Epithelial cell of proximal tubule (primary cell): ENCODE measurements around the gene AP3B1. TPM values are rescaled to one million over a fixed set of nuclear protein-coding genes. Genes with fewer than 3 reads are reported as not detected.
"Not testable (repeated sequence)": the region's sequence is repeated elsewhere in the genome, so short reads cannot be mapped to it uniquely, and the experiment has no call there.

ENCODE experiments used
- DNase-seq: peaks from one replicate; pipeline ENCODE4 v3.0.0-alpha.2; 2011; ENCODE audit warnings: low read depth
- H3K4me3 ChIP-seq: 2 replicates; pipeline ENCODE4 v1.5.1; 2011; ENCODE audit warnings: low read depth, mild to moderate bottlenecking, low read length
- CTCF ChIP-seq: conservative IDR thresholded peaks from 2 replicates; pipeline ENCODE4 v1.5.1; 2012; ENCODE audit warnings: low read depth, mild to moderate bottlenecking, low read length
- total RNA-seq: library from RNA; depleted of rRNA; stranded (reverse); fragments of >200 nt; gene quantifications from 2 replicates; pipeline ENCODE4 v1.2.3, GENCODE V29; 2015

AP3B1 gene
- total RNA-seq, 1 donor from 2014 or later: 47.1 TPM

GRCh38 chr5:78190402-78190801 is 104.1 kb downstream of the AP3B1 start:
- DNase-seq: no peak
- no peak overlapping the region for H3K4me3 ChIP-seq
- no peak for TF ChIP-seq CTCF

DNA sequence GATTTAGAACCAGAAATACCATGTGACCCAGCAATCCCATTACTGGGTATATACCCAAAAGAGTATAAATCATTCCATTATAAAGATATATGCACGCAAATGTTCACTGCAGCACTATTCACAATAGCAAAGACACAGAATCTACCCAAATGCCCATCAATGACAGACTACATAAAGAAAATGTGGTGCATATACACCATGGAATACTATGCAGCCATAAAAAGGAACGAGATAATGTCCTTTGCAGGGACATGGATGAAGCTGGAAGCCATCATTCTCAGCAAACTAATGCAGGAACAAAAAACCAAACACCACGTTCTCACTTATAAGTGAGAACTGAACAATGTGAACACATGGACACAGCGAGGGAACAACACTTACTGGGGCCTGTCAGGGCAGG is 105.8 kb downstream of the AP3B1 start:
- not testable (repeated sequence) for DNase-seq

DNA sequence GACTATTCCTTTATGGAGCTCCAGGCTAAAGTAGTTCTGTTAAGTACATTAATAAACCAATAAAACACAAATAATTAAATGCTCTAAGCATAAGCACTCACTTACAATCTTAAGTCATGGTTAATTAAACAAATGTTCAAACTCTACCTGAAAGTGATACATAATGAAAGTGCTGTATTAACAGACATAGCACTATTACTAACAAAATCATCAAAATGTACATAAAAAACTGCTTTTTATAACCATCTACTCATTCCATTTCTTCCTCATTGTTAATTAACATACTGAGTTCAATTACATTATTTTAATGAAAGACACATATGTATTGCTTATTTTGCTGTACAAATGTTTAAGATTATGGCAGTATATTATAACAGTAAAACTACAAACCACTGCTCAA is 107.3 kb downstream of the AP3B1 start:
- no peak overlapping the region for H3K4me3 ChIP-seq
- no peak for TF ChIP-seq CTCF
- DNase-seq: no peak

More for the DNA sequence above, 105.8 kb downstream of the AP3B1 start:
- not testable (repeated sequence) for H3K4me3 ChIP-seq

- no peak overlapping the region for H3K4me3 ChIP-seq
- TF ChIP-seq CTCF: no peak
- no peak for DNase-seq
Measured at GRCh38 chr5:78182838-78183237, 111.7 kb downstream of the AP3B1 start.

GRCh38 chr5:78178356-78178755 is 116.1 kb downstream of the AP3B1 start:
- DNase-seq: no peak
- no peak overlapping the region for H3K4me3 ChIP-seq
- TF ChIP-seq CTCF: no peak

DNA sequence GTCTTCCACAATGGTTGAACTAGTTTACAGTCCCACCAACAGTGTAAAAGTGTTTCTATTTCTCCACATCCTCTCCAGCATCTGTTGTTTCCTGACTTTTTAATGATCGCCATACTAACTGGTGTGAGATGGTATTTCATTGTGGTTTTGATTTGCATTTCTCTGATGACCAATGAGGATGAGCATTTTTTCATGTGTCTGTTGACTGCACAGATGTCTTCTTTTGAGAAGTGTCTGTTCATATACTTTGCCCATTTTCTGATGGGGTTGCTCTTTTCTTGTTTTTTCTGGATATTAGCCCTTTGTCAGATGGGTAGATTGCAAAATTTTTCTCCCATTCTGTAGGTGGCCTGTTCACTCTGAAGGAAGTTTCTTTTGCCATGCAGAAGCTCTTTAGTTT is 124.2 kb downstream of the AP3B1 start:
- H3K4me3 ChIP-seq, DNase-seq: not testable (repeated sequence)

- no peak for DNase-seq
- H3K4me3 ChIP-seq: no peak overlapping the region
- peak; percentile 54 for TF ChIP-seq CTCF
Measured at GRCh38 chr5:78162253-78162862, 132.1 kb downstream of the AP3B1 start.

DNA sequence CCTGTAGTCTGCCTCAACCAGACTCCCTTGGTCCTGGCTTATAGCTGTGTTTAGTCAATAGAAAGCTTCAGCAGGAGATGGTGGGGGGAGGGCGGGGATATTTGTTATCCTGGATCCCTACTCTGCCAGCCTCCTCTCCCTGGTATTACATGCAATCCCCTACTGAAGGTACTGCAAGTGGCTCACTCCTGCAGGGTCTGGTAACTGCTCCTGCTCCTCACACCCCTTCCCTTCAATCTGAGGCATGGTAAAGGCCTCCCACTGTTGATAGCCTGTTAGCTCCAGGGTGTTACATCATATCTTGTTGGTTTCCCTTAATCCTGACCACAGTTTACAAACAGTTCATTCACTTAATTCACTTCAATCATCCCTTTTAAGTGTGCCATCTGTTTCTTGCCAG is 137.5 kb downstream of the AP3B1 start:
- TF ChIP-seq CTCF: no peak
- no peak for DNase-seq
- no peak overlapping the region for H3K4me3 ChIP-seq
